Urinary bladder (tissue), 4 donors: ENCODE measurements around the gene RASIP1. TPM values are rescaled to one million over a fixed set of nuclear protein-coding genes. Genes with fewer than 3 reads are reported as not detected.
"Not testable (repeated sequence)": the region's sequence is repeated elsewhere in the genome, so short reads cannot be mapped to it uniquely, and the experiment has no call there.

Experiments used
- DNase-seq: peaks from one replicate; pipeline ENCODE4 v3.0.0-alpha.2; 2015; ENCODE audit errors: extremely low spot score
- H3K27ac ChIP-seq: one replicate; pipeline ENCODE4 v1.5.1; 2013; ENCODE audit warnings: low read depth, mild to moderate bottlenecking, moderate library complexity
- H3K36me3 ChIP-seq: one replicate; pipeline ENCODE4 v1.6.1; 2013; ENCODE audit warnings: mild to moderate bottlenecking, moderate library complexity; ENCODE audit not compliant: insufficient read depth
- H3K4me1 ChIP-seq: one replicate; pipeline ENCODE4 v1.6.1; 2013; ENCODE audit warnings: mild to moderate bottlenecking, moderate library complexity; ENCODE audit not compliant: insufficient read depth
- H3K4me3 ChIP-seq: one replicate; pipeline ENCODE4 v1.5.1; 2013; ENCODE audit warnings: low read depth, low read length
- WGBS: extraction: QIAGEN DNeasy Blood & Tissue Kit; methylation state at CpG from one replicate; pipeline ENCODE4 v1.1.7; 2013; 5-methylcytosine and 5-hydroxymethylcytosine counted together
- polyA plus RNA-seq: library from polyadenylated mRNA; stranded (reverse); fragments of 200-250 nt; gene quantifications from one replicate; pipeline ENCODE4 v1.2.3, GENCODE V29; 2013
- total RNA-seq: library from RNA; depleted of rRNA; stranded (reverse); fragments of >200 nt; gene quantifications from one replicate; pipeline ENCODE4 v1.2.3, GENCODE V29; 2014
- donor health status: healthy with polysubstance abuse.
- donor health status: healthy.

Gene RASIP1
- total and polyA plus RNA-seq, 2 donors = 10.8 to 15.5 TPM

- WGBS = 77% methylated on average over 11 of the region's 11 CpGs
- no peaks in the 10 kb centered on the region for H3K4me1 ChIP-seq
- no peaks in the 10 kb centered on the region for H3K36me3 ChIP-seq
- no peak overlapping the region for H3K27ac ChIP-seq
- H3K4me3 ChIP-seq = no peak overlapping the region
- no peak for DNase-seq
Measured at GRCh38 chr19:48768994-48769713, 28.7 kb upstream of the RASIP1 start.

GRCh38 chr19:48768171-48768753 lies 27.9 kb upstream of the RASIP1 start:
- WGBS = 44% methylated on average over 6 of the region's 6 CpGs
- H3K27ac ChIP-seq, H3K4me3 ChIP-seq, H3K4me1 ChIP-seq, DNase-seq, H3K36me3 ChIP-seq: not testable (repeated sequence)

DNA sequence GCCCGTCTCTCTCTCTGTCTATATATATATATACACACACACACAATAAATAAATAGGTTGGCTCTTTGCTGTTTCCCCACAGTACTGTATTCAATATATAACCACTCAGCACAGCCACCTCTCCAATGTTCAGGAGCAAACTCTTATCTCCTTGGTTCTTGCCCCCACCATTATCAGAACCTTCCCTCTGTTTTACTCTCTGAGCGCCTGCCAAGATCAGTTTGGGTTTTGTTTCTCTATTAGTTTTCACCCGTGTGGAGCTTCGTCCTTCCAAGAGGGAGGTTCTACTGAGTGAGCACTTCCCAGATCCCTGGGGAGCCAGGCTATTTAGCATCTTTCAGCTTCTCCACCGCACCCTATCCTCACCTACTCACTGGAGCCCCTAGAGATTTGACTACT lies 25.4 kb upstream of the RASIP1 start:
- H3K27ac ChIP-seq, H3K4me3 ChIP-seq, H3K4me1 ChIP-seq, H3K36me3 ChIP-seq, DNase-seq: not testable (repeated sequence)
- 32% methylated on average over 5 of the region's 5 CpGs for WGBS

- no peak overlapping the region for H3K27ac ChIP-seq
- no peak for DNase-seq
- 64% methylated on average over 16 of the region's 16 CpGs for WGBS
- no peaks in the 10 kb centered on the region for H3K36me3 ChIP-seq
- no peak overlapping the region for H3K4me3 ChIP-seq
- no peaks in the 10 kb centered on the region for H3K4me1 ChIP-seq
Measured at GRCh38 chr19:48760504-48761205, 20.2 kb upstream of the RASIP1 start.

DNA sequence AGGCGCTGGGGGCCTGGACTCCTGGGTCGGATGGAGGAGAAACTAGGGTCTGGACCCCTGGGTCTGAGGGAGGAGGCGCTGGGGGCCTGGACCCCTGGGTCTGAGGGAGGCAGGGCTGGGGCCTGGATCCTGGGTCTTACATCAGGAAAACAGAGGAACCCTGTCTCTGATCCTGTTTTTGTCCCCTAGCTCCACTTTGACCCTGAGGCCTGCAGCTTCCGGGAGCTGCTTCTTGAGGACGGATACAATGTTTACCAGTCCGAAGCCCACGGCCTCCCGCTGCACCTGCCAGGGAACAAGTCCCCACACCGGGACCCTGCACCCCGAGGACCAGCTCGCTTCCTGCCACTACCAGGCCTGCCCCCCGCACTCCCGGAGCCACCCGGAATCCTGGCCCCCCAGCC lies 17.3 kb upstream of the RASIP1 start:
- Histone ChIP-seq H3K4me1 (peaks cover 2% of the 10 kb centered on the region), H3K36me3 (no peaks in the 10 kb centered on the region), H3K27ac (no peak overlapping the region), H3K4me3 (no peak overlapping the region)
- 85% methylated on average over 14 of the region's 14 CpGs for WGBS
- no peak for DNase-seq

GRCh38 chr19:48757089-48757675 lies 16.8 kb upstream of the RASIP1 start:
- WGBS = 89% methylated on average over 12 of the region's 12 CpGs
- H3K4me1 ChIP-seq = peaks cover 2% of the 10 kb centered on the region
- H3K4me3 ChIP-seq = no peak overlapping the region
- H3K36me3 ChIP-seq = no peaks in the 10 kb centered on the region
- H3K27ac ChIP-seq = no peak overlapping the region
- no peak for DNase-seq

- H3K4me3 ChIP-seq = no peak overlapping the region
- no peak for DNase-seq
- WGBS = 81% methylated on average over 9 of the region's 9 CpGs
- H3K4me1 ChIP-seq = peaks cover 2% of the 10 kb centered on the region
- no peaks in the 10 kb centered on the region for H3K36me3 ChIP-seq
- no peak overlapping the region for H3K27ac ChIP-seq
Measured at GRCh38 chr19:48756686-48757085, 16.3 kb upstream of the RASIP1 start.

- Histone ChIP-seq H3K36me3 (no peaks in the 10 kb centered on the region), H3K27ac (no peak overlapping the region), H3K4me1 (peaks cover 2% of the 10 kb centered on the region), H3K4me3 (no peak overlapping the region)
- DNase-seq = no peak
- WGBS = 87% methylated on average over 11 of the region's 11 CpGs
Measured at GRCh38 chr19:48756212-48756611, 15.8 kb upstream of the RASIP1 start.

- Histone ChIP-seq H3K36me3 (no peaks in the 10 kb centered on the region), H3K27ac (no peak overlapping the region), H3K4me1 (peaks cover 2% of the 10 kb centered on the region), H3K4me3 (no peak overlapping the region)
- WGBS = 79% methylated on average over 5 of the region's 5 CpGs
- DNase-seq = no peak
Measured at GRCh38 chr19:48755787-48756186, 15.4 kb upstream of the RASIP1 start.

DNA sequence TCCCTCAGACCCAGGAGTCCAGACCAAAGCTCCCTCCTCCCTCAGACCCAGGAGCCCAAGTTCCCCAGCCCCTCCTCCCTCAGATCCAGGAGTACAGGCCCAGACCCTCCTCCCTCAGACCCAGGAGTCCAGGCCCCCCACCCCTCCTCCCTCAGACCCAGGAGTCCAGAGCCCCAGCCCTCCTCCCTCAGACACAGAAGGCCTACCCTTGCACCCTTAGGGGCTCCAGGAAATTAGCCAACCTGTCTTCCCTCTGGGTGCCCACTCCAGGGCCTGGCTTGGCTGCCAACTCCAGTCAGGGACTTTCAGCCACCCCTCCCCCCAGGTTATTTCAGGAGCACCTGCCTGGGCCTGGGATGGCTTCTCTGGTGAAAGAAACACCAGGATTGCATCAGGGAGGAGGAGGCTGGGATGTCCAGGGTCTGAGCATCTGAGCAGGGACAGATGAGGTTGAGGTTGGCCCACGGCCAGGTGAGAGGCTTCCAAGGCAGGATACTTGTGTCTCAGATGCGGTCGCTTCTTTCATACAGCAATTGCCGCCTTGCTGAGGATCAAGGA lies 14.8 kb upstream of the RASIP1 start, which contains the start of gene FGF21:
Gene FGF21, plus strand, starts transcription at position 441 of the 558 bp plus-strand sequence. CDS start 713 bp downstream, outside the sequence.
- peaks cover 2% of the 10 kb centered on the region for H3K4me1 ChIP-seq
- WGBS = 72% methylated on average over 4 of the region's 4 CpGs
- no peak within 1 kb of the TSS for H3K4me3 ChIP-seq
- no peak for DNase-seq
- H3K27ac ChIP-seq = no peak within 1 kb of the TSS
- H3K36me3 ChIP-seq = no peaks in the 10 kb centered on the region

GRCh38 chr19:48752496-48753365 lies 12.3 kb upstream of the RASIP1 start, which contains the start of gene FUT1:
Gene FUT1 (minus strand): TSS chr19:48752641. CDS start chr19:48751281, 1,360 bp downstream.
- 2% methylated on average over 73 of the region's 73 CpGs for WGBS
- peak within 1 kb of the TSS; percentile 26 for H3K27ac ChIP-seq

DNA sequence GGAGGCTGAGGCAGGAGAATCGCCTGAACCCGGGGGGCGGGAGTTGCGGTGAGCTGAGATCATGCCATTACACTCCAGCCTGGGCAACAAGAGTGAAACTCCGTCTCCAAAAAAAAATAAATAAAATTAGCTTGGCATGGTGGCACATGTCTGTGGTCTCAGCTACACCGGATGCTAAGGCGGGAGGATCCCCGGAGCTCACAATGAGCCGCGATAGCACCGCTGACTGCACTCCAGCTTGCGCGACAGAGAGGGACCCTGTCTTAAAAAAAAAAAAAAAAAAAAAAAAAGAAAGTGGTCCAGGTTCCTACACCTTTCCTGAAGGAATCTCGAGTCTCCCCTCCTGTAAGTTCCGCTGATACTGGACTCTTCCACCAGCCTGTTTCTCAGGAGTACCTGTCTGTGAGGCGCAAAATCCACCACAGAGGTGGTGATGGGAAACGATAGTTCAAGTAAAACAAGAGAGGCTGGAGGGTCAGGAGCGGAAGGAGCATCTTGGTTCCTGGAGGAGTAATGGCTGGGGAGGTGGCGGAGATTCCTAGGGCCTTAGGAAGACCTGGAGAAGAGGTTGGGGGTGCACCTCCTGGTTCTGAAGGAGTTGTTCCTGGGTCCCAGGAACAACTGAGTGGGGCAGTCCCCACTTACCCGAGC lies 11.6 kb upstream of the RASIP1 start:
- Histone ChIP-seq H3K36me3 (no peaks in the 10 kb centered on the region), H3K27ac (peak overlapping the region; percentile 26), H3K4me1 (peaks cover 2% of the 10 kb centered on the region), H3K4me3 (peak overlapping the region; percentile 16)
- WGBS = 21% methylated on average over 20 of the region's 20 CpGs
- no peak for DNase-seq

More at GRCh38 chr19:48752496-48753365, 12.3 kb upstream of the RASIP1 start, which contains the start of gene FUT1:
- Histone ChIP-seq H3K36me3 (no peaks in the 10 kb centered on the region), H3K4me3 (peak within 1 kb of the TSS; percentile 16), H3K4me1 (peaks cover 2% of the 10 kb centered on the region)
- DNase-seq = peak; percentile 59
